Panc1 (cell line): ENCODE results near the gene PLXNC1. TPM values are rescaled to one million over a fixed set of nuclear protein-coding genes. Genes with fewer than 3 reads are reported as not detected.

Experiments
- ATAC-seq: fragments of 200-7000 bp; cut with Tn5 transposase; 2 replicates; pipeline ENCODE4 v1.9.1; 2020; ENCODE audit warnings: mild to moderate bottlenecking, moderate library complexity
- BruUV-seq: library from RNA; stranded (reverse); fragments of 400-500 nt; replicated peaks from 2 replicates; lab custom pipeline; 2021; lab: Mats Ljungman, UMichigan
- CTCF ChIA-PET: fragments of 300-600 bp; sonication (Branson Sonifier 250); formaldehyde crosslinking; loops from one replicate; lab custom pipeline; 2022; ENCODE audit warnings: antibody characterized with exemption; lab: Charles Lee
- POLR2A ChIA-PET: fragments of 300-600 bp; sonication (Branson Sonifier 250); formaldehyde crosslinking; loops from one replicate; lab custom pipeline; 2022; ENCODE audit warnings: antibody characterized with exemption; lab: Charles Lee
- DNase-seq: peaks from one replicate; pipeline ENCODE4 v3.0.0-alpha.2; 2010; ENCODE audit warnings: low read depth, low spot score
- H3K27ac ChIP-seq: 2 replicates; pipeline ENCODE4 v1.5.1; 2011; ENCODE audit warnings: mild to moderate bottlenecking, low read length, inconsistent platforms
- H3K27me3 ChIP-seq: fragments of 200-500 bp; sonication (Bioruptor generic); 2 replicates; pipeline ENCODE4 v1.6.0; 2014; ENCODE audit warnings: low read length, inconsistent platforms; ENCODE audit not compliant: control insufficient read depth, insufficient read depth
- H3K36me3 ChIP-seq: fragments of 200-500 bp; sonication (Bioruptor generic); 2 replicates; pipeline ENCODE4 v1.5.1; 2014; ENCODE audit warnings: inconsistent platforms, mild to moderate bottlenecking, low read length, moderate library complexity; ENCODE audit not compliant: control insufficient read depth, insufficient read depth
- H3K4me1 ChIP-seq: 2 replicates; pipeline ENCODE4 v1.5.1; 2011; ENCODE audit warnings: inconsistent platforms, mild to moderate bottlenecking, low read length, moderate library complexity; ENCODE audit not compliant: control insufficient read depth, insufficient read depth
- H3K4me3 ChIP-seq, 2 experiments: 2 replicates each; pipeline ENCODE4 v1.5.1; 2011 to 2012; ENCODE audit warnings: low read depth in 2 of 2, low read length in 2 of 2, mild to moderate bottlenecking in 2 of 2, inconsistent platforms in 1 of 2, moderate library complexity in 1 of 2
- H3K9me3 ChIP-seq: fragments of 200-500 bp; sonication (Bioruptor generic); 2 replicates; pipeline ENCODE4 v1.5.1; 2014; ENCODE audit warnings: low read depth, mild to moderate bottlenecking, inconsistent platforms, low read length, moderate library complexity; ENCODE audit not compliant: control insufficient read depth, insufficient read depth
- CTCF ChIP-seq: fragments of 450-650 bp; IDR thresholded peaks from 2 replicates; pipeline ENCODE4 v1.5.1; 2017; ENCODE audit warnings: mild to moderate bottlenecking
- POLR2AphosphoS5 ChIP-seq: IDR thresholded peaks from 2 replicates; pipeline ENCODE4 v1.6.1; 2012; ENCODE audit warnings: mild to moderate bottlenecking, low read depth, low read length, moderate library complexity
- REST ChIP-seq, 2 experiments: IDR thresholded peaks; 2 replicates each; pipeline ENCODE4 v1.6.1; 2011 to 2012; ENCODE audit warnings: low read depth in 2 of 2, control low read depth in 1 of 2, low read length in 1 of 2, mild to moderate bottlenecking in 1 of 2, moderate library complexity in 1 of 2; ENCODE audit not compliant: insufficient read depth in 1 of 2
- SIN3A ChIP-seq: IDR thresholded peaks from 2 replicates; pipeline ENCODE4 v1.6.1; 2012; ENCODE audit warnings: low read depth, mild to moderate bottlenecking, low read length, moderate library complexity, borderline replicate concordance; ENCODE audit not compliant: insufficient read depth
- TCF7L2 ChIP-seq: IDR thresholded peaks from 2 replicates; pipeline ENCODE4 v1.6.1; 2011; ENCODE audit warnings: mild to moderate bottlenecking, low read depth, low read length, inconsistent platforms
- in situ Hi-C: cut with HindIII; loops from 2 replicates; pipeline ENCODE4 v1.10.0; 2016; ENCODE audit warnings: low sequenced_read_pairs, low pct_unique_long_range_greater_than_20kb
- intact Hi-C: fragments of 100-400 bp; cut with micrococcal nuclease; formaldehyde crosslinking; loops from one replicate; pipeline ENCODE4 v1.10.0; 2022; ENCODE audit not compliant: unreplicated experiment
- total RNA-seq: library from RNA; stranded (reverse); gene quantifications from one replicate; pipeline ENCODE4 v1.2.1, GENCODE V29; 2021; ENCODE audit not compliant: unreplicated experiment

PLXNC1 gene
- total RNA-seq, 1 experiment from 2014 or later = 0.57 TPM

- Histone ChIP-seq H3K4me1 (0 out of 2 replicates have a peak, but pooled peaks cover 4% of the 10 kb centered on the region), H3K27ac (no peak overlapping the region), H3K36me3 (no peaks in the 10 kb centered on the region), H3K4me3 (no peak overlapping the region), H3K27me3 (peaks cover 6% of the 10 kb centered on the region), H3K9me3 (no peaks in the 10 kb centered on the region)
- DNase-seq (no peak), ATAC-seq (no peak)
- ChIA-PET POLR2A (no interaction called here), CTCF (no interaction called here)
- intact Hi-C loops = no loop called here
- in situ Hi-C loops = no loop called here
- BruUV-seq = no TSS peak
- no peak for TF ChIP-seq CTCF
- TF ChIP-seq SIN3A = no peak
- TF ChIP-seq REST (IDR thresholded peaks at IDR 0.05; ENCODE audit: insufficient read depth in 1 of 2, low read depth in 2 of 2, low read length in 1 of 2) = no peak
- TF ChIP-seq POLR2AphosphoS5 = no peak
- no peak for TF ChIP-seq TCF7L2
Observed at GRCh38 chr12:94263905-94264561, 115.7 kb downstream of the PLXNC1 start.

- intact Hi-C loops (no loop called here), in situ Hi-C loops (no loop called here)
- Histone ChIP-seq H3K27me3 (peaks cover 10% of the 10 kb centered on the region), H3K4me3 (no peak overlapping the region), H3K36me3 (no peaks in the 10 kb centered on the region), H3K9me3 (no peaks in the 10 kb centered on the region), H3K4me1 (0 out of 2 replicates have a peak, but pooled peaks cover 4% of the 10 kb centered on the region), H3K27ac (no peak overlapping the region)
- ChIA-PET POLR2A (no interaction called here), CTCF (no interaction called here)
- no peak for DNase-seq
- ATAC-seq = no peak
- TF ChIP-seq TCF7L2 (no peak), CTCF (no peak), POLR2AphosphoS5 (no peak), REST (IDR thresholded peaks at IDR 0.05; ENCODE audit: insufficient read depth in 1 of 2, low read depth in 2 of 2, low read length in 1 of 2) (no peak), SIN3A (no peak)
- BruUV-seq = no TSS peak
Observed at GRCh38 chr12:94264736-94265485, 116.5 kb downstream of the PLXNC1 start.
